ENCODE data around the gene NOL4L.

NOL4L gene

GRCh38 chr20:32407131-32407750 lies 177.9 kb downstream of the NOL4L start:
- DNase-seq: peak; percentile 39

- DNase-seq: no peak
These were observed 178.4 kb downstream of the NOL4L start for GRCh38 chr20:32406701-32407100.

- no peak for DNase-seq
These were observed 181.1 kb downstream of the NOL4L start for GRCh38 chr20:32404017-32404416.

GRCh38 chr20:32400476-32400875 lies 184.7 kb downstream of the NOL4L start:
- no peak for DNase-seq

GRCh38 chr20:32397567-32398084 lies 187.5 kb downstream of the NOL4L start:
- no peak for DNase-seq

GRCh38 chr20:32396646-32397160 lies 188.4 kb downstream of the NOL4L start:
- DNase-seq: no peak

GRCh38 chr20:32395066-32395465 lies 190.1 kb downstream of the NOL4L start:
- DNase-seq: no peak
